Activated CD4-positive, alpha-beta T cell treated with anti-CD3 and anti-CD28 coated beads, Interleukin-2, amount 50 U/mL, for 4 hours (primary cell): ENCODE measurements around the gene RLN2.
"Not testable (repeated sequence)": the region's sequence is repeated elsewhere in the genome, so short reads cannot be mapped to it uniquely, and the experiment has no call there.

ENCODE experiments used
- DNase-seq, 2 experiments: peaks; one replicate each; pipeline ENCODE4 v3.0.0-alpha.2; 2020

The RLN2 gene

GRCh38 chr9:5303840-5304795, at the start of gene RLN2:
TSS of gene RLN2 (minus strand) at chr9:5304716. CDS start at chr9:5304580, 136 bp downstream.
- DNase-seq = not testable (repeated sequence)

DNA sequence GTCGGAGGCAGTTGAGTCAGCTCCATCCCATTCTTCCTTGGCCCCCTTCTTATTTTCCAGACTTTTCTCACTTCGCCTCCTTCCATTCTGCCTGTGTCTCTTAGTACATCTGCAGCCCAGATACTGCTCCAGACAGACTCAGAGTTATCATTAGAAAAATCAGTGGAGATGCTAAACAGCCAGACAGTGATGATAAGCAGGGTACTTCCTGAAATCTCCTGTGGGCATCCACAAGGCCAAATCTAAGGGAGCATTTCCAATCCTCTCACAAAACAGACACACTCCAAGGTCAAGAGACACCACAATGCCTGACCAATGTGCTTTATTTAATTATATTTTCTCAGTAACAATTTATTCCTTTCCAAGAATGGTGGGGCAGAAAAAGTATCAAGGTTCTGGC, 49.7 kb upstream of the RLN2 start:
- DNase-seq = no peak

GRCh38 chr9:5352637-5353248, 48.2 kb upstream of the RLN2 start:
- DNase-seq = no peak

DNA sequence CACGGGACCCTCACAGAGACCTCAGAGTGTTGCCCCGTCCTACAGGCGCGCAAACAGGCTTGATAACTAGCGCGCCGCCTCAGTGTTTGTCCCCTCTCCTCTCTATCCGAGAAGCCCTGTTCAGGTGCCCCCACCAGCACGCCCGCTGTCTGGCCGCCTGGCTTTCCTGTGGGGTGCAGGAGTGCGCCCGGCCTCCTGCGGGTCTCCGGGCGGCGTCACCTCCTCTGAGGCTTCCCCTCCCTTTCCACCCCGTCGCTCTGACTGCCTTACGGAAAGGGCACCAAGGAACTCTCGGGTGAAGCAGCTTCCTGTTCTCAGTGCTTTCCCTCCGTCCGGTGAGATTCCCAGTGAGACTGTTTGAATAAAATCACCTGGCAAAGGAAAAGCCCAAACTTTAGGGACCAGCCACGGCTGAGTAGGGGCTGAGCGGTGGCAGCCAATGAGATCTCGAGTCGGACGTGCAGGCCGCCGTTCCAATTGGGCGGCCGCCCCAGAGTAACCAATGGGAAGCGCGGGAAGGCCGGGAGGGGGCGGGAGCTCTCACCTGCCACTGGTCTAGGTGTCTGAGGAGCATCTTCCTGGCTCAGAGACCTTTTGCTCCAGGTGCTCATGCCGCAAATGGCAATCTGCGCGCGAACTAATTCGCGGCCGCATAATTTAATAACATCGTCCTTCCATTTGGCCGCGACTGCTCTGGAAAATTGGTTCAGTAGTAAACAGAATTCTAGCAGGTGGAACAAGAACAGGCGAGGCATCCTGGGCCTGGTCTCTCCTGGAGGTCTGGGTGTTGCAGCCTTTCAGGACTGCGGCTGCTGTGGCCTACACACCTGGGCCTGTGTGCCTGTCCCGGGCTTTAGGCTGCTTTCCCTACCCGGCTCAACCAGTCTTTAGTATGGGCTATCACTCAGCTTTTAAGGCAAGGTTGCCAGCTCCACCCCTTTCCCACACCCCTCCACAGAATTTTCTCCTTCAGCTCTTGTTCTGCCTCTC, 34.8 kb upstream of the RLN2 start, which contains the start of gene RLN1:
Gene RLN1 (minus strand): TSS at position 885 of the 990 bp plus-strand sequence. CDS start 130 bp downstream, at position 755.
- not testable (repeated sequence) for DNase-seq

GRCh38 chr9:5336688-5337087, 32.2 kb upstream of the RLN2 start:
- no peak for DNase-seq

DNA sequence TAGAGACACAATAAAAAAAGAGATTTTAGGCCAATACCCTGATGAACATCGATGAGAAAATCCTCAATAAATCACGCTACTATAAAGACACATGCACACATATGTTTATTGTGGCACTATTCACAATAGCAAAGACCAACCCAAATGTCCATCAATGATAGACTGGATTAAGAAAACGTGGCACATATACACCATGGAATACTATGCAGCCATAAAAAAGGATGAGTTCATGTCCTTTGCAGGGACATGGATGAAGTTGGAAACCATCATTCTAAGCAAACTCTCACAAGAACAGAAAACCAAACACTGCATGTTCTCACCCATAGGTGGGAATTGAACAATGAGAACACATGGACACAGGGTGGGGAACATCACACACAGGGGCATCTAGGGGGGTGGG, 26.8 kb upstream of the RLN2 start:
- not testable (repeated sequence) for DNase-seq

DNA sequence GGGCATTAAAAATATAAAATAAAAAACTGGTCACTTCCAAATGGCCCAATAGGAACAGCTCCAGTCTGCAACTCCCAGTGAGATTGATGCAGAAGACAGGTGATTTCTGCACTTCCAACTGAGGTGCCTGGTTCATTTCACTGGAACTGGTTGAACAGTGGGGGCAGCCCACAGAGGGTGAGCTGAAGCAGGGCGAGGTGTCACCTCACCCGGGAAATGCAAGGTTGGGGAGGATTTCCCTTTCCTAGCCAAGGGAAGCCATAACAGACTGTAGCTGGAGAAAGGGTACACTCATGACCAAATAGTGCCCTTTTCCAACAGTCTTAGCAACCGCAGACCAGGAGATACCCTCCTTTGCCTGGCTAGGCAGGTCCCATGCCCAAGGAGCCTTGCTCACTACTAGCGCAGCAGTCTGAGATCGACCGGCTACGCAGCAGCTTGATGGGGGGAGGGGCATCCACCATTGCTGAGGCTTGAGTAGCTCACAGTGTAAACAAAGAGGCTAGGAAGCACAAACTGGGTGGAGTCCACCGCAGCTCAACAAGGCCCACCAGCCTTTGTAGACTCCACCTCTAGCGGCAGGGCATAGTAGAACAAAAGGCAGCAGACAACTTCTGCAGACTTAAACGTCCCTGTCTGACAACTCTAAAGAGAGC, 22.5 kb upstream of the RLN2 start:
- DNase-seq = peak in 1 of 2 experiments; percentile 5

DNA sequence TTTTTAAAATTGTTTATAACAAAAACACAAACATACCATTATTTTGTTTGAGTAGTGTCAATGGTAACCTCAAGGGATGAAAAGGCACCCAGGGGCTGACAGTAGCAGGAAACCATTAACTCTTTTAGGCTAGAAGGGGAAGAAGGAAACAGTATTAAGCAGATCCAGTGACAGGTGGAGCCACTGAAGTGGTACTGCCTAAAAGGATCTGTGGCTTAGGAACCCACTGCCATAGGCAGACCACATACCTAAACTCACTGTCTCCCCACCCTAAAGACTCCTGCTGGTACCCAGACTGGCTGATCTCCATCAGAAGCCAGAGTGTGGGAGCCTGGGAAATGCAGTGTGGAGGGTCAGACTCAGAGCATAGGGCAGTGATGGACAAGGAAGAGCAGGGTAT, 21.7 kb upstream of the RLN2 start:
- DNase-seq = no peak

GRCh38 chr9:5321601-5322000, 17.1 kb upstream of the RLN2 start:
- DNase-seq = not testable (repeated sequence)

- DNase-seq = no peak
Measured at GRCh38 chr9:5321058-5321457, 16.5 kb upstream of the RLN2 start.

DNA sequence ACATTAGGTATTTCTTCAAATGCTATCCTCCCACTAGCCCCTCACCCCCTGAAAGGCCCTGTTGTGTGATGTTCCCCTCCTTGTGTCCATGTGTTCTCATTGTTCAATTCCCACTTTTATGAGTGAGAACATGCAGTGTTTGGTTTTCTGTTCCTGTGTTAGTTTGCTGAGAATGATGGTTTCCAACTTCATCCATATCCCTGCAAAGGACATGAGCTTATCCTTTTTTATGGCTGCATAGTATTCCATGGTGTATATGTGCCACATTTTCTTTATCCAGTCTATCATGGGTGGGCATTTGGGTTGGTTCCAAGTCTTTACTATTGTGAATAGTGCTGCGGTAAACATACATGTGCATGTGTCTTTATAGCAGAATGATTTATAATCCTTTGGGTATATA, 11.9 kb upstream of the RLN2 start:
- not testable (repeated sequence) for DNase-seq

- DNase-seq = no peak
Measured at GRCh38 chr9:5315187-5315923, 10.8 kb upstream of the RLN2 start.

GRCh38 chr9:5310851-5311250, 6.3 kb upstream of the RLN2 start:
- DNase-seq = no peak

GRCh38 chr9:5305741-5306140, 1.2 kb upstream of the RLN2 start:
- no peak for DNase-seq

- no peak for DNase-seq
Measured at GRCh38 chr9:5301544-5301943, 3.0 kb downstream of the RLN2 start.

GRCh38 chr9:5292141-5292540, 12.4 kb downstream of the RLN2 start:
- no peak for DNase-seq

GRCh38 chr9:5288591-5288990, 15.9 kb downstream of the RLN2 start:
- DNase-seq = no peak

DNA sequence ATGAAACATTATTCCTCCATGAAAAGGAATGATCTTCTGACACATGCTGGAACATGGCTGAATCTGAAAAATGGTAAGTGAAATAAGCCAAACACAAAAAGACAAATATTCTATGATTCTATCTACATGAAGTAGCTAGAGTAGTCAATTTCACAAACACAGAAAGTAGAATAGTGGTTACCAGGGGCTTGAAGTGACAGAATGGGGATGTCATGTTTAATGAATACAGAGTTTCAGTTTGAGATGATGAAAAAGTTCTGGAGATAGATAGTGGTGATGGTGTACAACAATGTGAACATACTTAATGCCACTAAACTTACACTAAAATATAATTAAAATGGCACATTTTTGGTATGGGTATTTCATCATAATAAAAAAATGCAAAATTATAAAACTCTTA, 18.3 kb downstream of the RLN2 start:
- DNase-seq = no peak

- DNase-seq = no peak
Measured at GRCh38 chr9:5278486-5278885, 26.0 kb downstream of the RLN2 start.

DNA sequence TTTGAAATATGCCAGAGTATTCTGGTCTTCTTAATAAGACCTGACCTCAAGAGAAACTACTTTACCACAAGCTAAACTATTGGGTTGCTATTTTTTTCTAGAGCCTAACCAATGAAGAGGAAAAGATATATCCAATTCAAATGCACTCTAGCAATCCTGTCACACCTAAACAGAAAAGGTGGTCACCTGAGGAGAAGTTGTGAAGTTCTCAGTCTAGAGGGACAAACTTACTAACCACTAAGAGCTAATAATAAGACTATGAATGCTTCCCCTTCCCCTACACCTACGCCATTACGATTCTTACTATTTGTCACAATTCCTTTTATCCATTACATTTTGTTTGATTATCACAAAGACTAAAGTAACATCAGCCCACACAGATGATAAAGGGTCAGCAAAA, 29.7 kb downstream of the RLN2 start:
- no peak for DNase-seq

GRCh38 chr9:5269249-5269715, 35.2 kb downstream of the RLN2 start:
- no peak for DNase-seq
